ENCODE measurements around the gene SDSL. TPM values are rescaled to one million over a fixed set of nuclear protein-coding genes. Genes with fewer than 3 reads are reported as not detected.
A peak's percentile ranks its signal among the peaks of the same experiment; 100 is the strongest.

SDSL gene
- total RNA-seq, 1 donor from 2014 or later: not detected

DNA sequence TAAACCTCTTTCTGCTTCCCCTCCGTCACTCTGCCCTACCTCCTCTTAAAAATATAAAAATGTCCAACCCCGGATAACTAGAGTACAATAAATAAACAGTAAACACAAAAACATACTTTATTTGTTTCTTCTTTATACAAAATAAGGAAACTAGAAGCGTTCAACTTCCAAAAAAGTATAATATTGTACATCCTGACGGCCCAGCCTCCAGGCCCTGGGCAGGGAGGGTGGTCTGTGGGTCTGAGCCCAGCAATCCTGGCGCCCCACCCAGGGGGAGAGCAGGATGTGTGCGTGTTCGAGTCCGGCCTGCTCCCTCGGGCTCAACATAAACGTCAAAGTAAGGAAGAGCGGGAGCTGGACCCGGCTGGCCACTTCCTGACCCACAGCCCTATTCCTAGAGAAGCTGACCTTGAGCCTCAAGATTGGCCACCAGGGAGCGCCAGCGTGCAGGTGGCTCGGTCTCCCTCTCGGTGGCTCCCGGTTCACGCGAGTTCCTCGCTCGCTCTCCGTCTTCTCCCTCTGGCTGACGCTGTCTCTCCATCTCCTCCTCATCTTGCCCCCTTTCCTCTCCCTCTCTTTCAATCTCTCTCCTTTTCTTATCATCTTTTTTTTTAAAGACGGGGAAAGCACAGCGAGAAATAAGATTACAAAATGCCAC, 40.1 kb downstream of the SDSL start:
- intact Hi-C loops (cut with DNase I): loop anchor here (2.0 to 10.0 kb wide), 2 partner anchors 35 to 443 kb away; no protein-coding TSS in a partner anchor

DNA sequence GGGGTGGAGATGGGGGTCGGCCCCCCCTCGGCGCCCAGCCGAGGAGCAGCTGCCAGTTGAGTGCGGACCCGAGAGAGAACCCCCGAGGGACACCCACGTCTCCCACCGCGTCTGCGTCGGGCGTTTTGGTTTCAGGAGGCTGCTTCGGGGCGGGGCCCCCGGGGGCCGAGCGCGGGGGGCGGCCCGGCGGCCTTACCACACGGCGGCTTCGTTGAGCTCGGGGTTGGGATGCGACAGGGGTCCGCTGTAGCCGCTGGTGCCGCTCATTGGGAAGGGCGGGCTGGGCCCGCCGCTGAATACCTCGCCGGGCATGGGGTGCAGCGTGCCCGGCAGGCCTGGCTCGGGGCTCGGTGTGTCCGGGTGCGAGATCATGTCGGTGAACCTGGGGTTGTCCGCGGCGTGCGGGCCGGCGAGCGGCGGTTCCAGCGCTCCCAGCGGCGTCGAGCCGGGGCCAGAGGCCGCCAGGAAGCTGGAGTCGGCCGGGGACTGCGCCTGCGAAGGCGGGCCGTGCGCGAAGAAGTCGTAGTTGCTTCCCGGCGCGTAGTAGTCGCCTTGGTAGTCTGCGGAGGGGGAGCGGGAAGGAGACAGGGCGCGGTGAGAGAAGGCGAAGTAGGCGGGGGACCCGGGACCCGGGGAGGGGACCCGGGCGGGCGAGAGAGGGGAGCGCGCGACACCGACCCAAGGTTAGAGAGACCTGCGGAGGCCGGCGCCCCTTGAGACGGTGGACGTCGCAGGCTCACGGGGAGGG, 41.0 kb downstream of the SDSL start:
- peaks cover 43% of the 10 kb centered on the region for H3K27me3 ChIP-seq
- H3K4me1 ChIP-seq: peaks cover 47% of the 10 kb centered on the region
- intact Hi-C loops (cut with DNase I): loop anchor here (2.0 to 10.0 kb wide), 2 partner anchors 34 to 442 kb away; no protein-coding TSS in a partner anchor

More for the DNA sequence above, 40.1 kb downstream of the SDSL start:
- peaks cover 38% of the 10 kb centered on the region for H3K4me1 ChIP-seq
- no peaks in the 10 kb centered on the region for H3K9me3 ChIP-seq
- peak overlapping the region in 1 of 2 donors; percentile 21 for H3K4me3 ChIP-seq
- no peaks in the 10 kb centered on the region for H3K36me3 ChIP-seq
- DNase-seq (ENCODE audit: extremely low spot score in 2 of 2): no peak
- TF ChIP-seq POLR2AphosphoS5 (IDR thresholded peaks at IDR 0.05; ENCODE audit: insufficient read depth in 1 of 2, low read depth in 1 of 2): no peak
- TF ChIP-seq POLR2A (IDR thresholded peaks at IDR 0.05): no peak
- peak; percentile 37 to 55 (median 48) for TF ChIP-seq CTCF (IDR thresholded peaks at IDR 0.05)
- no peak overlapping the region for H3K27ac ChIP-seq
- peaks cover 40% of the 10 kb centered on the region for H3K27me3 ChIP-seq

DNA sequence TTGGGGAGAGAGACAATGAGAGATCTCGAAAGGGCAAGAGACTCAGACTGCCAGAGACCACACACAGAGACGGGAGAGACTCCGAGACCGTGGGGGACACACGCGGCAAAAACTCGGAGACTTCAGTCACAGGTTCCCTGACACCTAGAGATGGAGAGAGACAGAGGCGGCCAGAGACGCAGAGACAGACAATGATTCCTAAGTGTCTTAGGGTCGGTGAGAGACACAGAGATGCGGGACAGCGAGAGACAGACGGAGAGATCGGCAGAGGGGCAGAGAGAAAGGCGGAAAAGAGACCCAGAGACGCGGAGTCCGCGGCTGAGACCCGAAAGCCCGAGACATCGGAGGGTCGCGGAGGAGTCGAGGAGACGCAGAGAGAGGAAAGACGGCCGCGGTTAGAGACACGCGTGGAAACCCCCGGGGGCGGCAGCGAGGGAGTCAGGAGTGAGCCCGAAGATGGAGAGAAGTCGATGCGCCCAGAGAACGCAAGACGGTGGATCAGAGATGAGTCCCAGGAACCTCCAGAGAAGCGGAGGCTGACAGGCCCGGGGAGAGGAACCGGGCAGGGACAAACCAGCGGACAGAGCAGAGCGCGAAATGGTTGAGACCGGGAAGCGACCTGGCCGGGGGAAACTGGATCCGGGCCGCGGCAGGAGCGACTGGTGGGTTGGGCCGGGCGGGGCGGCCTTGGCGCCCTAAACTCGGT, 41.7 kb downstream of the SDSL start:
- no peak for DNase-seq (ENCODE audit: extremely low spot score in 2 of 2)
- Histone ChIP-seq H3K4me1 (peaks cover 49% of the 10 kb centered on the region), H3K27ac (no peak overlapping the region), H3K4me3 (peak overlapping the region in 1 of 2 donors; percentile 28), H3K9me3 (no peaks in the 10 kb centered on the region), H3K36me3 (no peaks in the 10 kb centered on the region), H3K27me3 (peaks cover 43% of the 10 kb centered on the region)
- intact Hi-C loops (cut with DNase I): loop anchor here (2.0 to 10.0 kb wide), 2 partner anchors 33 to 441 kb away; no protein-coding TSS in a partner anchor
- TF ChIP-seq POLR2A (IDR thresholded peaks at IDR 0.05): no peak
- TF ChIP-seq CTCF (IDR thresholded peaks at IDR 0.05): no peak
- no peak for TF ChIP-seq POLR2AphosphoS5 (IDR thresholded peaks at IDR 0.05; ENCODE audit: insufficient read depth in 1 of 2, low read depth in 1 of 2)

More for the DNA sequence above, 41.0 kb downstream of the SDSL start:
- Histone ChIP-seq H3K4me3 (peak overlapping the region; percentile 21 to 28), H3K36me3 (no peaks in the 10 kb centered on the region), H3K27ac (no peak overlapping the region), H3K9me3 (no peaks in the 10 kb centered on the region)
- TF ChIP-seq POLR2A (IDR thresholded peaks at IDR 0.05) (no peak), CTCF (IDR thresholded peaks at IDR 0.05) (no peak), POLR2AphosphoS5 (IDR thresholded peaks at IDR 0.05; ENCODE audit: insufficient read depth in 1 of 2, low read depth in 1 of 2) (no peak)
- no peak for DNase-seq (ENCODE audit: extremely low spot score in 2 of 2)

- TF ChIP-seq POLR2A (IDR thresholded peaks at IDR 0.05): no peak
- TF ChIP-seq POLR2AphosphoS5 (IDR thresholded peaks at IDR 0.05; ENCODE audit: insufficient read depth in 1 of 2, low read depth in 1 of 2): no peak
- TF ChIP-seq CTCF (IDR thresholded peaks at IDR 0.05): no peak
- H3K9me3 ChIP-seq: no peaks in the 10 kb centered on the region
- peak overlapping the region in 1 of 2 donors; percentile 21 for H3K4me3 ChIP-seq
- no peak overlapping the region for H3K27ac ChIP-seq
- intact Hi-C loops (cut with DNase I): loop anchor here (10.0 kb wide), 1 partner anchor 440 kb away; no protein-coding TSS in a partner anchor
- no peaks in the 10 kb centered on the region for H3K36me3 ChIP-seq
- H3K27me3 ChIP-seq: peaks cover 43% of the 10 kb centered on the region
- DNase-seq (ENCODE audit: extremely low spot score in 2 of 2): no peak
- peaks cover 49% of the 10 kb centered on the region for H3K4me1 ChIP-seq
Observed at GRCh38 chr12:113464452-113464775, 42.2 kb downstream of the SDSL start.
